HG03439 (cell line): ENCODE results near the gene IL17C.
A peak's percentile ranks its signal among the peaks of the same experiment; 100 is the strongest.
"Not testable (repeated sequence)": the region's sequence is repeated elsewhere in the genome, so short reads cannot be mapped to it uniquely, and the experiment has no call there.

ENCODE experiments used
- ATAC-seq: cut with Tn5 transposase; IDR thresholded peaks from one replicate; pipeline ENCODE4 v1.9.1; 2021; ENCODE audit warnings: mild to moderate bottlenecking, moderate library complexity; ENCODE audit not compliant: unreplicated experiment

The IL17C gene

GRCh38 chr16:88655733-88656281 is 17.4 kb downstream of the IL17C start:
- no peak for ATAC-seq

GRCh38 chr16:88656291-88656980 is 18.1 kb downstream of the IL17C start:
- ATAC-seq, result no peak

- no peak for ATAC-seq
Observed at GRCh38 chr16:88657371-88657770, 19.0 kb downstream of the IL17C start.

DNA sequence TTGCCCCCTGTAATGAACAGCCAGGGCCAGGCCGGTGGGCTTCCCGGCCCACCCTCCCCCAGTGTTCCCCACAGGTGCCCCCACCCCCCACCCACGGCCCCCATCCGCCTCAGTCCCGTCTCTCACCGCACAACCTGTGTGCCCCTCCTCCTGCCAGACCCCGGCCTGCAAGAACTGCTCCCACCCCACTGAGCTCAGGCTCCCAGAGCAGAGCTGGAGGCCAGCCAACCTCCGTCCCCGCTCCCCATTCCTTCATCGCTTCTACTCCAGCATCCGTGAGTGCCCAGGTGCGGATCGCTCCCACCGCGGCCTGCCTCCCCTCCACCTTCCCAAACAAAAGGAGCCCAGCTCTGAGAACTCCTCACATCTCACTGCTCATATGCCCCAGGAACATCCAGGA is 20.3 kb downstream of the IL17C start:
- ATAC-seq, result no peak

GRCh38 chr16:88659160-88659559 is 20.8 kb downstream of the IL17C start:
- no peak for ATAC-seq

DNA sequence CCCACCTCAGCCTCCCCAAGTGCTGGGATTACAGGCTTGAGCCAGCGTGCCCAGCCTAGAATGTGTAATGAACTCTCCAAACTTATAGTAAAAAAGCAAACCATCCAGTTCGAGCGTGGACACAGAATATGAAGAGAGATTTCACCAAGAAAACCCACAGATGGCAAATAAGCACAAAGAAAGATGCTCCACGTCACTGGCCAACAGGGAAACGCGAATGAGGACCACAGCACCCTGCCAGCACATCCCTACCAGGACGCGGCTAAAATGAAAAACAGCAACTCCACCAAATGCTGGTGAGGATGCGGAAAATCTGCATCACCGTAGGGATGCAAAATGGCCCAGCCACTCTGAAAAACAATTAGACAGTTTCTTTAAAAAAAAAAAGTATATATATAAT is 23.1 kb downstream of the IL17C start:
- no peak for ATAC-seq

DNA sequence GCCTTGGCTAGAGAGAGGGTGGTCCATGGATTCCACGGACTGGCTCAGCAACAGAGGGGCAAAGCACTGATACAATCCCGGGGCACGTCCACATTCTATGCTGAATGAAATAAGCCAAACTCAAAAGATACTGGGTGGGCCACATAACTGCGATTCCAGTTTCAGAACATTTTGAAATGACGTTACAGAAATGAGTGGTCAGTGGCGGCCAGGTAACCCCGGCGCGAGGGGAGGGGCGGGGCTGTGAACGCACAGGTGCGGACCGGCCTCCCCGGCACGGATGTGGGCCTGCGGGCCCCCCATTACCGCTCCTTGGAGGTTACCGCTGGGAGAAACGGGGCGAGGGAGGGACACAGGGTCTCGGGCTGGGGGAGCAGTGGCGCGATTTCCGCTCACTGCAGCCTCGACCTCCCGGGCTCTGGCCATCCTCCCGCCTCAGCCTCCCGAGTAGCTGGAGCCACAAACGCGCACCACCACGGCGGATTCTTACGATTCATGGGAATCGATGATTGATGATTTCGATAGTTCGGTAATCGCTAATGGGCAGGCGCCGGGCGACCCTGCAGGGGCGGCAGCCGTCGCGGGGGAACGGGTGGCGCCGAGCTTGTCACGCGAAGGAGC is 24.0 kb downstream of the IL17C start:
- ATAC-seq, result no peak

- peak; percentile 93 for ATAC-seq
Observed at GRCh38 chr16:88662843-88663606, 24.7 kb downstream of the IL17C start, which contains the start of gene MVD. Gene MVD, minus strand, starts transcription at chr16:88663091. Its CDS starts 11 bp downstream, at chr16:88663080.

GRCh38 chr16:88665148-88665547 is 26.8 kb downstream of the IL17C start:
- no peak for ATAC-seq

- ATAC-seq, result no peak
Observed at GRCh38 chr16:88665570-88665969, 27.2 kb downstream of the IL17C start.

DNA sequence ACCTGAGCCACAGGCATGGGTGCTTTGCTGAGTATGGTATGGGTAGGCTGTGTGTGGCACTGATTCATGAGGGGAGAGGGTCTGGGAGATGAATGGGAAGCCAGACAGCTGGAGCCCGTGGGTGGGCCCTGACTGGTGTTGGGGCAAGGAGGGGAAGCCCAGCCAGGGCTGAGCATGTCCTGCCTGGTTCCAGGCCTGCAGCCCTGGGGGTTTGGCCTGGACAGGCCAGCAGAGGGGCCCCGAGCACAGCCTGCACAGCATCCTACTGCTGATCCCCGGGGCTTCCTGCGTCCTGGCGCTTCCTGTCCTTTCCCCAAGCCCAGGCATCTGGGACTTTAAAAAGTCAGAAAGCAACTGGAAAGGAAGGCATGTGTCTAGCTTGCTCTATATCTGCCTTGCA is 29.1 kb downstream of the IL17C start:
- no peak for ATAC-seq

GRCh38 chr16:88669493-88669892 is 31.1 kb downstream of the IL17C start:
- ATAC-seq, result not testable (repeated sequence)

DNA sequence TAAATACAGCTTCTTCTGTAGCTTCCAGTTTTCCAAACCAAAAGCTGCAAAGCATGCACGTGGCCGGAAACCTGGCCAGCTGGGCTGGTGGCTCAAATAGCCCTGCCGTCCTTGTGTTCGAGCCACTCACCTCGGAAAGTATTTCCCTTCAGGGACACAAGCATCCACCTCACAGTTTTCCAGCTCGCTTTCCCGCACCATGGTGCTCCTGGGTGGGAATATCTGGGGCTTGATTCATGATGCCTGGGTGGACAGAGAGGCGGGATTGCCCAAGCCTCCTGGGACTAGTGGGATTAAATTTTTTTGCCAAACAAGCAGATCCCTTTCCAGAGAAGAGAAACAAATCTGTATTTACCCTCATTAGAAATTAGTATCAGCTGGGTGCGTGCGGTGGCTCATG is 31.6 kb downstream of the IL17C start:
- ATAC-seq, result no peak

DNA sequence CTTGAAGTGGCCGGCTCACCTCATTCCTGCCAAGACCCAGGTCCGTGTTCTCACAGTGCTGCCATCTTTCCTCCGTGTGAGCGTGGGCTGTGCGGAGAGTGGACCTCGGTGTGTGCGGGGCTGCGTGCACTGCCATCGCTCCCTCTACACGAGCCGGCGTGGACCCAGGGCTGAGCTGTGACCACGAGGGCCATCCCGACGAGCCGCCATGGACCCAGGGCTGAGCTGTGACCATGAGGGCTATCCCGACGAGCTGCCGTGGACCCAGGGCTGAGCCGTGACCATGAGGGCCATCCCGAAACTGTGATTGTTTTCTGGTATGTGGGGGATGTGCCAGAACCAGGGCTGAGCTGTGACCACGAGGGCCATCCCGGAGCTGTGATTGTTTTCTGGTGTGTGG is 33.4 kb downstream of the IL17C start:
- no peak for ATAC-seq

GRCh38 chr16:88672776-88673175 is 34.4 kb downstream of the IL17C start:
- no peak for ATAC-seq

GRCh38 chr16:88673716-88674379 is 35.5 kb downstream of the IL17C start:
- ATAC-seq, result no peak

DNA sequence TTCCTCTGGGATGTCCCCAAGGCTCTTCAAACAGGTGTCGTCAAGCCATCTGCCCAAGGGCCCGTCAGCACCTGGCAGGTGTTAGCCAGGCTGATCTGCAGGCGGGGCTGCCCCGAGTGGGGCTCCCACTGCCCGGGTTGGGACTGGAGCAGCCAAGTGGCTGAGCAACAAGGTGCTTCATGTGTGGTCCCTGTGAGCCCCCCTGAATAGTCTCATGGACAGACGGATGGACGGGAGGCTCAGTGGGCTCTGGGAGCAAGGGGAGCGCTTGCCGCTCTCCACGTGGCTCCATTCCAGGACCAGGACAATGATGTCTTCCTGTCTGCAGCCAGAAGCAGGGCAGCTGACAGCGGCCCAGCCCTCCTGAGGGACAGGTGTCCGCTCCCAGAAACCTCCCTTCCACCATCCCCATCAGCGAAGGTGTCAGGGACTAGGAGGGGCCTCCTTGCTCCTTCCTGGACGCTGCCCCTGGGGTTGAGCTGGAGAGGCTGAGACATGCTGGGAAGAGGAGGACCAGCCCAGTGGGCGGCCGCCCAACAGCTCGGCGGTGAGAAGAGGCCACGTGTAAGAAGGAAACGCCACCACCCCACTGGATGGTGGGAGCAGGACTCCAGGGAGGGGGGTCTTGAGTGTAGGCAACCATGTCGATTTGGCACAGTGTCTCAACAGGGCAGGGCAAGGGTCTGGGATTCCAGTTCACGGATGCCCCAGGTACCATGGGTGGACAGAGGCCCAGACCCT is 38.3 kb downstream of the IL17C start:
- ATAC-seq, result no peak

GRCh38 chr16:88677721-88678120 is 39.3 kb downstream of the IL17C start:
- no peak for ATAC-seq

- ATAC-seq, result no peak
Observed at GRCh38 chr16:88678224-88678979, 40.0 kb downstream of the IL17C start.
